ENCODE measurements around the gene COPG2.

DNA sequence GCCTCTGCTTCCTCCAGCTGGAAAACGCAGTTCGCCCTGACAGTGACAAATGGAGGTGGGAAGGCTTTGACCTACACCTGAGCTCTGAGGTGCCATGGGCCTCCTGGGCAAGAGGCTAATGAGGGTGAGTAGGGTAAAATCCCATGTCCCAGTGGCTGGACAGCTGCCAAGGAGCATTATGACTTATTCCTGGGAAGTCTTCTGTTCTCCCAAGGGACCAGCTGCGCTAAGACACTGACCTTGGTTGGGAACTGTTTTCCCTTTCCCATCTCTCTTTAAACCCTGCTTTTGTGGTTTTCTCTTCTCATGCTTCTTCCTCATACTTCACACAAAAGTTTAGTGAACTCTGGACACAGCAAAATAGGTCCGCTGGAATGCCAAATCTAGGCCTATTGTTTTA lies 72.6 kb downstream of the COPG2 start:
- TF ChIP-seq POLR2AphosphoS5 (IDR thresholded peaks at IDR 0.05): no peak
- TF ChIP-seq TAF1 (IDR thresholded peaks at IDR 0.05; ENCODE audit: low read depth): no peak
- TF ChIP-seq EZH2 (IDR thresholded peaks at IDR 0.05; ENCODE audit: borderline replicate concordance, insufficient read depth, low read length, poor library complexity, severe bottlenecking): no peak
- no peak for TF ChIP-seq CTCF (IDR thresholded peaks at IDR 0.05; ENCODE audit: poor library complexity, severe bottlenecking)
- TF ChIP-seq EP300 (conservative IDR thresholded peaks at IDR 0.05; ENCODE audit: poor library complexity, severe bottlenecking): no peak
- no peak for TF ChIP-seq RAD21 (conservative IDR thresholded peaks at IDR 0.05)
- TF ChIP-seq SMC3 (conservative IDR thresholded peaks at IDR 0.05; ENCODE audit: poor library complexity): no peak
